Fibroblast of lung (primary cell): Measurements from ENCODE around the gene ACTMAP. TPM values are rescaled to one million over a fixed set of nuclear protein-coding genes. Genes with fewer than 3 reads are reported as not detected.

ENCODE experiments used
- DNase-seq, 2 donors: peaks; one replicate each; pipeline versions ENCODE4 v3.0.0 to v3.0.0-alpha.2; 2010; ENCODE audit warnings: low read depth in 2 of 2
- H2AFZ ChIP-seq: 2 replicates; pipeline ENCODE4 v1.5.1; 2012; ENCODE audit warnings: low read length, control low read depth, inconsistent platforms
- H3K27ac ChIP-seq: 2 replicates; pipeline ENCODE4 v1.5.1; 2011; ENCODE audit warnings: low read length, control low read depth; ENCODE audit not compliant: insufficient read depth
- H3K27me3 ChIP-seq: 2 replicates; pipeline ENCODE4 v1.5.1; 2011; ENCODE audit warnings: mild to moderate bottlenecking, low read length; ENCODE audit not compliant: control insufficient read depth, insufficient read depth
- H3K36me3 ChIP-seq: 2 replicates; pipeline ENCODE4 v1.5.1; 2011; ENCODE audit warnings: low read length; ENCODE audit not compliant: control insufficient read depth, insufficient read depth
- H3K4me1 ChIP-seq: 2 replicates; pipeline ENCODE4 v1.5.1; 2011; ENCODE audit warnings: low read length; ENCODE audit not compliant: control insufficient read depth, insufficient read depth; ENCODE audit errors: extremely low read depth
- H3K4me2 ChIP-seq: 2 replicates; pipeline ENCODE4 v1.5.1; 2011; ENCODE audit warnings: low read length, control low read depth; ENCODE audit not compliant: insufficient read depth; ENCODE audit errors: extremely low read depth
- H3K4me3 ChIP-seq, 4 experiments: fragments of 200-600 bp in 1 of 4; sonication (generic) in 1 of 4; replicated peaks in 1 of 4; 2 replicates each; pipeline ENCODE4 v1.5.1; 2011 to 2016; ENCODE audit warnings: low read length in 4 of 4, low read depth in 3 of 4, mild to moderate bottlenecking in 3 of 4, control low read depth in 2 of 4, inconsistent platforms in 1 of 4, mixed read lengths in 1 of 4; ENCODE audit not compliant: insufficient read depth in 1 of 4; ENCODE audit errors: control extremely low read depth in 1 of 4
- H3K79me2 ChIP-seq: 2 replicates; pipeline ENCODE4 v1.5.1; 2012; ENCODE audit warnings: mild to moderate bottlenecking, low read length, inconsistent platforms; ENCODE audit not compliant: control insufficient read depth, insufficient read depth
- H3K9ac ChIP-seq: 2 replicates; pipeline ENCODE4 v1.5.1; 2011; ENCODE audit warnings: mild to moderate bottlenecking, low read length, control low read depth; ENCODE audit not compliant: insufficient read depth
- H3K9me3 ChIP-seq: 2 replicates; pipeline ENCODE4 v1.5.1; 2012; ENCODE audit warnings: low read depth, low read length; ENCODE audit not compliant: control insufficient read depth, insufficient read depth
- H4K20me1 ChIP-seq: 2 replicates; pipeline ENCODE4 v1.5.1; 2011; ENCODE audit warnings: low read length; ENCODE audit not compliant: control insufficient read depth, insufficient read depth; ENCODE audit errors: extremely low read depth
- CTCF ChIP-seq, 2 donors: IDR thresholded peaks in 1 of 2; conservative IDR thresholded peaks in 1 of 2; 1 replicate in 1 of 2; 2 replicates in 1 of 2; pipeline ENCODE4 v1.5.1; 2011 to 2012; ENCODE audit warnings: low read length in 2 of 2, control low read depth in 1 of 2, inconsistent platforms in 1 of 2, low read depth in 1 of 2, mild to moderate bottlenecking in 1 of 2
- EZH2 ChIP-seq: IDR thresholded peaks from 2 replicates; pipeline ENCODE4 v1.5.1; 2012; ENCODE audit warnings: low read length, control low read depth, mild to moderate bottlenecking; ENCODE audit errors: missing control alignments
- polyA plus RNA-seq, 2 donors: library from polyadenylated mRNA; depleted of rRNA in 1 of 2; stranded (reverse) in 1 of 2; unstranded in 1 of 2; fragments of >200 nt; gene quantifications; 2 replicates each; pipeline ENCODE4 v1.2.1, GENCODE V29; 2011 to 2012; ENCODE audit warnings: missing spikeins in 1 of 2
- total RNA-seq: library from RNA; depleted of rRNA; stranded (reverse); fragments of >200 nt; gene quantifications from 2 replicates; pipeline ENCODE4 v1.2.1, GENCODE V29; 2014

The ACTMAP gene
- total and polyA plus RNA-seq, 2 donors (not counting 1 experiment from before 2014, with no cell fraction given) = 1.8 to 2.2 TPM

- H3K79me2 ChIP-seq = no peaks in the 10 kb centered on the region
- H3K4me2 ChIP-seq = no peak overlapping the region
- no peak for TF ChIP-seq CTCF (conservative IDR thresholded peaks at IDR 0.05 in 1 of 2, IDR thresholded peaks at IDR 0.05 in 1 of 2; ENCODE audit: low read depth in 1 of 2, low read length in 2 of 2)
- TF ChIP-seq EZH2 = no peak
- no peaks in the 10 kb centered on the region for H3K9me3 ChIP-seq
- peaks cover 2% of the 10 kb centered on the region for H3K4me1 ChIP-seq
- no peak overlapping the region for H3K9ac ChIP-seq
- no peaks in the 10 kb centered on the region for H4K20me1 ChIP-seq
- DNase-seq = peak; percentile 52 to 61
- no peak overlapping the region for H2AFZ ChIP-seq
- no peaks in the 10 kb centered on the region for H3K27me3 ChIP-seq
- peaks cover 3% of the 10 kb centered on the region for H3K36me3 ChIP-seq
- H3K27ac ChIP-seq = no peak overlapping the region
- no peak overlapping the region for H3K4me3 ChIP-seq
Observed at GRCh38 chr19:40745402-40745780, 4.9 kb downstream of the ACTMAP start.

- no peak for DNase-seq
- Histone ChIP-seq H3K27ac (no peak overlapping the region), H3K4me2 (no peak overlapping the region), H3K36me3 (peaks cover 3% of the 10 kb centered on the region), H3K27me3 (no peaks in the 10 kb centered on the region), H3K4me1 (peaks cover 1% of the 10 kb centered on the region), H3K9ac (no peak overlapping the region), H3K9me3 (no peaks in the 10 kb centered on the region), H3K4me3 (no peak overlapping the region), H2AFZ (no peak overlapping the region), H4K20me1 (no peaks in the 10 kb centered on the region), H3K79me2 (no peaks in the 10 kb centered on the region)
- no peak for TF ChIP-seq CTCF (conservative IDR thresholded peaks at IDR 0.05 in 1 of 2, IDR thresholded peaks at IDR 0.05 in 1 of 2; ENCODE audit: low read depth in 1 of 2, low read length in 2 of 2)
- no peak for TF ChIP-seq EZH2
Observed at GRCh38 chr19:40744554-40745401, 5.5 kb downstream of the ACTMAP start.

GRCh38 chr19:40743926-40744325, 6.4 kb downstream of the ACTMAP start:
- Histone ChIP-seq H2AFZ (no peak overlapping the region), H3K27me3 (no peaks in the 10 kb centered on the region), H3K36me3 (peaks cover 10% of the 10 kb centered on the region), H4K20me1 (no peaks in the 10 kb centered on the region), H3K27ac (no peak overlapping the region), H3K79me2 (no peaks in the 10 kb centered on the region), H3K9me3 (no peaks in the 10 kb centered on the region), H3K9ac (no peak overlapping the region), H3K4me1 (no peaks in the 10 kb centered on the region), H3K4me3 (no peak overlapping the region), H3K4me2 (no peak overlapping the region)
- no peak for DNase-seq
- TF ChIP-seq CTCF (conservative IDR thresholded peaks at IDR 0.05 in 1 of 2, IDR thresholded peaks at IDR 0.05 in 1 of 2; ENCODE audit: low read depth in 1 of 2, low read length in 2 of 2) = no peak
- TF ChIP-seq EZH2 = no peak
